H1 (cell line): ENCODE data around the gene CAPN9. TPM values are rescaled to one million over a fixed set of nuclear protein-coding genes. Genes with fewer than 3 reads are reported as not detected.

Experiments used
- RAD21 ChIP-seq, 2 experiments: IDR thresholded peaks in 1 of 2; conservative IDR thresholded peaks in 1 of 2; 2 replicates each; pipeline ENCODE4 v1.6.1; 2011; ENCODE audit warnings: low read depth in 2 of 2, low read length in 2 of 2, improper control_type of control experiment in 1 of 2, inconsistent platforms in 1 of 2, mild to moderate bottlenecking in 1 of 2, moderate library complexity in 1 of 2
- RNF2 ChIP-seq: fragments of 200-900, 300-1000 bp; sonication (generic); IDR thresholded peaks from 2 replicates; pipeline ENCODE4 v1.7.1; 2016; ENCODE audit warnings: borderline replicate concordance, low read depth, mild to moderate bottlenecking, antibody characterized with exemption, low read length; ENCODE audit not compliant: poor library complexity, severe bottlenecking; ENCODE audit errors: missing control alignments
- polyA plus RNA-seq, 7 experiments: library from polyadenylated mRNA; depleted of rRNA in 3 of 7; stranded (reverse) in 5 of 7; unstranded in 2 of 7; fragments of >200 nt in 5 of 7; fragments of 200-250 nt in 2 of 7; gene quantifications; 1 replicate in 5 of 7; 2 replicates in 1 of 7; 4 replicates in 1 of 7; pipeline versions ENCODE4 v1.2.1 to v1.2.3, GENCODE V29; 2011 to 2013; ENCODE audit warnings: missing spikeins in 2 of 7, mixed read lengths in 2 of 7
- total RNA-seq: library from RNA; stranded (reverse); fragmentation: NEBNext Ultra II Directional; extraction: Animal tissue kit (Norgen Biotek cat#: 25700); gene quantifications from 2 replicates; pipeline ENCODE4 v1.2.1, GENCODE V29; 2021

Gene CAPN9
- total and polyA plus RNA-seq, 2 of the 8 experiments (the other 6 are each of a cell fraction or from before 2014, with no cell fraction given) = 0.22 to 0.76 TPM

GRCh38 chr1:230818901-230819300, 71.7 kb downstream of the CAPN9 start (continued):
- no peak for TF ChIP-seq RNF2
- no peak for TF ChIP-seq RAD21 (IDR thresholded peaks at IDR 0.05 in 1 of 2, conservative IDR thresholded peaks at IDR 0.05 in 1 of 2; ENCODE audit: low read depth in 2 of 2, low read length in 2 of 2)
